ENCODE measurements around the gene KLHDC7B. TPM values are rescaled to one million over a fixed set of nuclear protein-coding genes. Genes with fewer than 3 reads are reported as not detected.

KLHDC7B gene
- total and polyA plus RNA-seq, 10 of the 15 experiments (the other 5 are each of a cell fraction or from before 2014, with no cell fraction given) = 0.05 to 2.2 (median 0.93) TPM; not detected in 2

- TF ChIP-seq SRF (IDR thresholded peaks at IDR 0.05; ENCODE audit: low read depth in 2 of 2, low read length in 2 of 2) (0 out of 4 replicates have a peak, but pooled peaks have one; percentile 7 to 57), TAF1 (IDR thresholded peaks at IDR 0.05; ENCODE audit: borderline replicate concordance, low read depth, low read length) (peak; percentile 67; the same call in 1 of the 2 replicates), CHD2 (IDR thresholded peaks at IDR 0.05; ENCODE audit: borderline replicate concordance, low read depth, low read length) (peak; percentile 46; the same call in 1 of the 2 replicates), RAD21 (IDR thresholded peaks at IDR 0.05; ENCODE audit: insufficient read depth, low read depth, low read length) (no peak), RB1 (IDR thresholded peaks at IDR 0.05; ENCODE audit: borderline replicate concordance) (peak; percentile 44; the same call in 1 of the 2 replicates), NFYB (IDR thresholded peaks at IDR 0.05; ENCODE audit: insufficient read depth, low read depth, low read length) (peak; percentile 93), NKRF (conservative IDR thresholded peaks at IDR 0.05) (peak; percentile 79), SUZ12 (IDR thresholded peaks at IDR 0.05; ENCODE audit: unreplicated experiment) (no peak), TCF12 (IDR thresholded peaks at IDR 0.05; ENCODE audit: low read depth, low read length) (0 out of 2 replicates have a peak, but pooled peaks have one; percentile 39), LARP7 (IDR thresholded peaks at IDR 0.05) (peak; percentile 55), ZNF687 (IDR thresholded peaks at IDR 0.05) (peak; percentile 74), PML (IDR thresholded peaks at IDR 0.05; ENCODE audit: low read length) (peak; percentile 85; the same call in 1 of the 2 replicates), STAT1 (conservative IDR thresholded peaks at IDR 0.05) (0 out of 2 replicates have a peak, but pooled peaks have one; percentile 26), NBN (IDR thresholded peaks at IDR 0.05) (0 out of 2 replicates have a peak, but pooled peaks have one; percentile 41), MLLT1 (IDR thresholded peaks at IDR 0.05) (0 out of 2 replicates have a peak, but pooled peaks have one; percentile 14), HSF1 (IDR thresholded peaks at IDR 0.05; ENCODE audit: low read depth, low read length) (no peak), NR2C1 (IDR thresholded peaks at IDR 0.05) (peak; percentile 96), POLR2AphosphoS2 (IDR thresholded peaks at IDR 0.05; ENCODE audit: low read depth, low read length) (peak; percentile 71; the same call in 1 of the 2 replicates)
These were observed 37.0 kb downstream of the KLHDC7B start, which contains the start of gene CHKB (continued) for GRCh38 chr22:50582493-50583293.

Measured in GM12878 (cell line).